ENCODE results near the gene NLGN3. TPM values are rescaled to one million over a fixed set of nuclear protein-coding genes. Genes with fewer than 3 reads are reported as not detected.

Gene NLGN3
- total RNA-seq, 1 donor from 2014 or later, result 0.69 TPM

DNA sequence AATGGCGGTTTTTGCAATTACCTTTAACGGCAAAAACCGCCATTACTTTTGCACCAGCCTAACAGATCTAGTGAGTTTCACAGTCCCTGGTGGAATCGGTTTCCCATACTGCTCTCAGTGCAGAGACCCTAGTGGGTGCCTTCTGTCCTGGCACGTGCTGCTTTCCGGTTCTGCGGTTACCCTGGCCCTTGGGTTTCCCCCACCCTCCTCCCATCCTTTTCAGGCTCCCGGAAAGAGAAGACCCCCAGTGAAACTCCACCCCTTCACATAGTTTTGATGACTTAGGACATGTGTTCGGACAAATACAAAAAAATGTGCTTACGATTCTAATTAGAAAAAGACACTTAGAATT is 36.9 kb downstream of the NLGN3 start:
- H3K9me3 ChIP-seq, result no peaks in the 10 kb centered on the region
- H3K4me1 ChIP-seq, result peaks cover 5% of the 10 kb centered on the region
- peak; percentile 2 for ATAC-seq
- H3K27me3 ChIP-seq, result no peaks in the 10 kb centered on the region
- intact Hi-C loops (cut with DNase I), result no loop called here
- TF ChIP-seq CTCF (IDR thresholded peaks at IDR 0.05), result no peak
- H3K4me3 ChIP-seq, result peak overlapping the region; percentile 53
- H3K27ac ChIP-seq, result peak overlapping the region; percentile 88
- no peaks in the 10 kb centered on the region for H3K36me3 ChIP-seq
- no peak for DNase-seq

DNA sequence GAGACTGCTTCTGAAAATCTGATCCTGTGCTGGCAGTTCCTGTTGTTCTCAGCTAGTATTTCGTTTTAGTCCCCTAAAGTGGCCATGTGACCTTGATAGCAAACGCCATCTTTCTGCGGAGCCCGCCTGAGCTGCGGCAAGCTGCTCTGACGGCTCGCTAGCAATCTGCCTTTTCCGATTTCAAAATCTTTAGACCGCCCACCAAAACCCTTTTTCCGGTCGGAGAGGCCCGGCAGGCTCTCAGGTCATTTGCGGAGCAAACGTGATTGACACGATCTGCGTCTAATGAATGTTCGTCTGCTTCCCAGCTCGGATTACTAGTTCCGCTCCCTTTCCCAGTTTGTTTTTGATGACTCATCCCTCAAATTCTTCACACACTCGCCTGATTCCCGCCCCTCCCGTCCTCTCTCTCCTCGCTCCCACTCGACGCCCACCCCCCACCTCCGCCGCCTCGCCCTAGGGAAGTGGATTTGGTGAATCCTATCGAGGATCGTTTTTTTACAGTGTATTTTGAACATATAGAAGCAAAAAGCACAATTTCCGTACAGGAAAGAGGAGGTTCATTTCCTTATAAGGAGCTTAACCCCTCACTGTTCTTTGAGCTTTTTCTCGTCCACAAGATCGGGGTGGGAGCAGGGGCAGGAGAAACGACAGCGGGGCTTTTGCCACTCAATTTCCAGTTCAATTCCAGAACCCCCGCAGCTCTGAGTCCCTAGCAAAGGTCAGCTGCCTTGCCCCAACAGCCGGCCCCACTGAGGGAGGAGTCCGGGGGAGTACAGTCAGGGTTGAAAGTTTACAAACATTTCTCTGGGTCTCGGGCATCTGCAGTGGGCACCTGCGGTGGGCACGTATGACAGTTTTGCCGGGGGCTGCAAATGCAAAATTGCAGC is 37.5 kb downstream of the NLGN3 start:
- peak; percentile 87 for DNase-seq
- Histone ChIP-seq H3K36me3 (no peaks in the 10 kb centered on the region), H3K4me1 (peaks cover 5% of the 10 kb centered on the region), H3K27ac (peak overlapping the region; percentile 88), H3K27me3 (no peaks in the 10 kb centered on the region), H3K4me3 (peak overlapping the region; percentile 53), H3K9me3 (no peaks in the 10 kb centered on the region)
- no peak for TF ChIP-seq CTCF (IDR thresholded peaks at IDR 0.05)
- peak; percentile 96 for ATAC-seq
- intact Hi-C loops (cut with DNase I), result no loop called here

GRCh38 chrX:71182871-71183270 is 38.2 kb downstream of the NLGN3 start:
- H3K9me3 ChIP-seq, result no peaks in the 10 kb centered on the region
- peak overlapping the region; percentile 87 for H3K27ac ChIP-seq
- peak overlapping the region; percentile 53 for H3K4me3 ChIP-seq
- ATAC-seq (no peak), DNase-seq (no peak)
- H3K36me3 ChIP-seq, result no peaks in the 10 kb centered on the region
- H3K27me3 ChIP-seq, result no peaks in the 10 kb centered on the region
- TF ChIP-seq CTCF (IDR thresholded peaks at IDR 0.05), result no peak
- intact Hi-C loops (cut with DNase I), result no loop called here
- peaks cover 5% of the 10 kb centered on the region for H3K4me1 ChIP-seq

DNA sequence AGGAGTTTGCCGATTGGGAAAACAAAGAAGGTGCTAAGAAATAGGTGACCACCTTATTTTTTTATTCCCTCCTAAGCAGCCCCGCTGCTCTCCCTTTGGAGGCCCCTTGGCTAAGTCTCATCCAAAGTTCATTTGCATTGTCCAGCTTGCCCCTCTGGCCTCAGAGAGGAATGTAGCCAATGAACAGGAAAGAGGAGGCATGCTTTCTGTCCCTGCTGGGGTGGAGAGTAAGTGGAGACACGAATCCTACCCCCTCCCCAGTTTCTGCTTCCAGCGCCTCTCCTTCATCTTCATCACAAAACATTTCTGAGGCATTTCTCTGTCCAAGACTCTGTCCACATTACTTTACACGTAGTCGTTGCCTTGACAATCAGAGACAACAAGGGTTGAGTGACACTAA is 38.7 kb downstream of the NLGN3 start:
- no peaks in the 10 kb centered on the region for H3K36me3 ChIP-seq
- peak overlapping the region; percentile 87 for H3K27ac ChIP-seq
- DNase-seq, result no peak
- no peaks in the 10 kb centered on the region for H3K9me3 ChIP-seq
- H3K27me3 ChIP-seq, result no peaks in the 10 kb centered on the region
- H3K4me3 ChIP-seq, result no peak overlapping the region
- peaks cover 5% of the 10 kb centered on the region for H3K4me1 ChIP-seq
- no peak for ATAC-seq
- intact Hi-C loops (cut with DNase I), result no loop called here
- TF ChIP-seq CTCF (IDR thresholded peaks at IDR 0.05), result no peak

GRCh38 chrX:71184092-71184491 is 39.5 kb downstream of the NLGN3 start:
- Histone ChIP-seq H3K4me1 (peaks cover 5% of the 10 kb centered on the region), H3K36me3 (no peaks in the 10 kb centered on the region), H3K27me3 (no peaks in the 10 kb centered on the region), H3K27ac (no peak overlapping the region), H3K9me3 (no peaks in the 10 kb centered on the region), H3K4me3 (no peak overlapping the region)
- ATAC-seq (no peak), DNase-seq (no peak)
- intact Hi-C loops (cut with DNase I), result no loop called here
- no peak for TF ChIP-seq CTCF (IDR thresholded peaks at IDR 0.05)
